ENCODE measurements around the gene TNRC6B.

Gene TNRC6B

GRCh38 chr22:40203572-40203971, 25.8 kb downstream of the TNRC6B start:
- H3K4me3 ChIP-seq (replicated peaks; ENCODE audit: low read depth, low read length), result no peak overlapping the region
- TF ChIP-seq, protein P1, sequence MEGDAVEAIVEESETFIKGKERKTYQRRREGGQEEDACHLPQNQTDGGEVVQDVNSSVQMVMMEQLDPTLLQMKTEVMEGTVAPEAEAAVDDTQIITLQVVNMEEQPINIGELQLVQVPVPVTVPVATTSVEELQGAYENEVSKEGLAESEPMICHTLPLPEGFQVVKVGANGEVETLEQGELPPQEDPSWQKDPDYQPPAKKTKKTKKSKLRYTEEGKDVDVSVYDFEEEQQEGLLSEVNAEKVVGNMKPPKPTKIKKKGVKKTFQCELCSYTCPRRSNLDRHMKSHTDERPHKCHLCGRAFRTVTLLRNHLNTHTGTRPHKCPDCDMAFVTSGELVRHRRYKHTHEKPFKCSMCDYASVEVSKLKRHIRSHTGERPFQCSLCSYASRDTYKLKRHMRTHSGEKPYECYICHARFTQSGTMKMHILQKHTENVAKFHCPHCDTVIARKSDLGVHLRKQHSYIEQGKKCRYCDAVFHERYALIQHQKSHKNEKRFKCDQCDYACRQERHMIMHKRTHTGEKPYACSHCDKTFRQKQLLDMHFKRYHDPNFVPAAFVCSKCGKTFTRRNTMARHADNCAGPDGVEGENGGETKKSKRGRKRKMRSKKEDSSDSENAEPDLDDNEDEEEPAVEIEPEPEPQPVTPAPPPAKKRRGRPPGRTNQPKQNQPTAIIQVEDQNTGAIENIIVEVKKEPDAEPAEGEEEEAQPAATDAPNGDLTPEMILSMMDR (IDR thresholded peaks at IDR 0.05; ENCODE audit: low read length, missing control alignments), result no peak
- no peak for DNase-seq (ENCODE audit: low read depth)

DNA sequence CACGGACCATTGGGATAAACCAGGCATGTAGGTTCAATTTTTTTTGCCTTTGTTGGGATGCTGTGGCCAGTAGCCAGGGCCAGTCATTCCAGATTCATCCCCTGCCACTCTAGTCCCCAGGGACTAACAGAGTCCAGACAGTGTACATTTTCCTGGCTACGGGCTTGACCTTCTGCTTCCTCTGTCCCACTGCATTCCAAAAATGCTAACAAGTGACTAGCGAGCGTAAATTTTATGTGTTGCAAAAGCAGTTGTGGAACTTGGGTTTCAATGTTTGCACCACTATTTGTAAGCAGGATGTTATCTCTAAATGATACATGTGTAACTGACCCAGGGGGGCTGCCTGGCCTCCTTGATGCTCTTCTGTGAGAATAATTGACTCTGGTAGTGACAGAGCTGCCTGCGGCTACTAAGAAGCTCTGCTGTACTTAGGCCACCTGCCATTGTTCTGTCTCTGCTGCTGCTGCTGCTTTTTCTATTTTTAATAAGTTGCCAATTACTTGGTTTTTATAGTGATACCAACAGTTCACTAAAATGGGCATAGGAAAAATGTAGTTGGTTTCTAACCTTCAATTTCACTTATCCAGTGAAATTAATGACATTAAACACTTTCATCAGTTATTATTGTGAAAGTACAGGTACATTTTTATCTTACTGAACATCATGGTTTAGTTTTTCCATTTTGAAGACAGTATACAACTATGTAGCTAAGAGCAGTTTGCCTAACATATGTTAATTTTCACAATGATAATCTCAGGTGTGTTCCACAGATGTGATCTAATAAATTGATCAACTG, 26.8 kb downstream of the TNRC6B start:
- DNase-seq (ENCODE audit: low read depth), result peak; percentile 59
- H3K4me3 ChIP-seq (replicated peaks; ENCODE audit: low read depth, low read length), result no peak overlapping the region
- TF ChIP-seq, protein P1 (IDR thresholded peaks at IDR 0.05; ENCODE audit: low read length, missing control alignments), result no peak

DNA sequence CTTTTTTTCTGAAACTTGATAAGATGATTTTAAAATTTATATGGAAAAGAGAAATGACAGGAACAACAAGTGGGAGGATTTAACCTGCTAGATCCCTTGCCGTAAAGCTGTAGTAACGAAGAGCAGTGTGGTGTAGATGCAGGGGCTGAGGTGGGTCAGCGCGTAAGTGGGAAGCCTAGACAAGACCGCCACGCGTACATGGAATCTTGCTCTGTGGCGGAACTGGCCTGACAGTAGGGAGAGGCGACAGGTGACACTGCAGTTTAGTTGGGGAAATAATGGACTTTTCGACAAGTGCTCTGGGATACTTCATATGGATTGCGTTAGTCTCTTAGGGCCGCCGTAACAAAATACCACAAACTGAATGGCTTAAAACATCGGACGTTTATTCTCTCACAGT, 28.8 kb downstream of the TNRC6B start:
- DNase-seq (ENCODE audit: low read depth), result no peak
- H3K4me3 ChIP-seq (replicated peaks; ENCODE audit: low read depth, low read length), result no peak overlapping the region
- TF ChIP-seq, protein P1 (IDR thresholded peaks at IDR 0.05; ENCODE audit: low read length, missing control alignments), result no peak

DNA sequence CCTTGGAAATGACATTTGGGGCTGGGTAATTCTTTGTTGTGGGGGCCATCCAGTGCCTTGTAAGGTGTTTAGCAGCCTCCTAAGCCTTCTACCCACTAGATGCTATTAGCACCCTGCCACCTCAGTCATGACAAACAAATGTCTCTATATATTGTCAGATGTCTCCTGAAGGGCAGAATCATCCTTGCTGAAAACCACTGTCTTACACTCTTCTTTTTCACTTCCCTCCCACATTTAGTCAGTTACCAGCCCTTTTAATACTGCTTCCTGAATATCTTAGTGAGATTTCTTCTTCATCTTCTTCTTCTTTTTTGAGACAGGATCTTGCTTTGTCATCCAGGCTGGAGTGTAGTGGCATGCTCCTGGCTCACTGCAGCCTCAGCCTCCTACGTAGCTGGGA, 33.1 kb downstream of the TNRC6B start:
- no peak overlapping the region for H3K4me3 ChIP-seq (replicated peaks; ENCODE audit: low read depth, low read length)
- TF ChIP-seq, protein P1 (IDR thresholded peaks at IDR 0.05; ENCODE audit: low read length, missing control alignments), result no peak
- DNase-seq (ENCODE audit: low read depth), result no peak

GRCh38 chr22:40211476-40212054, 33.8 kb downstream of the TNRC6B start:
- TF ChIP-seq, protein P1 (IDR thresholded peaks at IDR 0.05; ENCODE audit: low read length, missing control alignments), result no peak
- no peak for DNase-seq (ENCODE audit: low read depth)
- no peak overlapping the region for H3K4me3 ChIP-seq (replicated peaks; ENCODE audit: low read depth, low read length)

DNA sequence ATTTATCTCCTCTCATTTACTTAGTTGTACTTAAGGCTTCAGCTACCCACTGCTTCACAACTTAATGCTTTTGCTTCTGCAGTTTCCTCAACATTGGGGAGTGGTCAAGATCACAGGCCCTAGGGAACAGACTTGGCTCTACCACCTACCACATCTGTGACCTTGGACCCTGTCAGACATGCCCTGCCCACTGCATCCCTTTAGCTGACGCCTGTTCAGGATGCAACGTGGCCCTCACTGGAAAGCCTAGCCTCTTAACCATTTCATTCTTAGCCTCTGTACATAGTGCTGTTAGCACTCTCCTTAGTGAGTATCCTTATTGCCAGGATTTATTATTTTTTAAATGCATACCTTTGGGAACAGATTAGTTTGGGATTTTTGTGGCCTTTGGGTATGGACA, 34.4 kb downstream of the TNRC6B start:
- no peak overlapping the region for H3K4me3 ChIP-seq (replicated peaks; ENCODE audit: low read depth, low read length)
- no peak for DNase-seq (ENCODE audit: low read depth)
- TF ChIP-seq, protein P1 (IDR thresholded peaks at IDR 0.05; ENCODE audit: low read length, missing control alignments), result no peak

Data from fibroblast of pulmonary artery (primary cell).